Measurements from ENCODE around the gene TSPAN18.

GRCh38 chr11:44680982-44681597 is 45.7 kb upstream of the TSPAN18 start:
- TF ChIP-seq CTCF (IDR thresholded peaks at IDR 0.05; ENCODE audit: insufficient read depth, low read depth, low read length) (no peak), EZH2 (IDR thresholded peaks at IDR 0.05; ENCODE audit: insufficient read depth, low read length) (no peak)
